ENCODE results near the gene BTAF1. TPM values are rescaled to one million over a fixed set of nuclear protein-coding genes. Genes with fewer than 3 reads are reported as not detected.

Gene BTAF1
- total and polyA plus RNA-seq, 10 of the 15 experiments (the other 5 are each of a cell fraction or from before 2014, with no cell fraction given) = 11.8 to 157 (median 55.5) TPM

GRCh38 chr10:92027141-92027540 lies 103.6 kb downstream of the BTAF1 start:
- peaks cover 13 to 31% of the 10 kb centered on the region in 2 experiments for H3K36me3 ChIP-seq (ENCODE audit: control insufficient read depth in 2 of 2, insufficient read depth in 2 of 2, low read length in 1 of 2)
- H3K4me2 ChIP-seq (ENCODE audit: control insufficient read depth, insufficient read depth) = no peak overlapping the region
- H3K4me1 ChIP-seq (ENCODE audit: control insufficient read depth, insufficient read depth, low read length) = no peaks in the 10 kb centered on the region
- H2AFZ ChIP-seq (ENCODE audit: control insufficient read depth, low read depth, low read length) = no peak overlapping the region
- RAD21 ChIA-PET (ENCODE audit: unreplicated experiment) = no interaction called here
- DNase-seq (ENCODE audit: low read depth, low spot score) (no peak), ATAC-seq (no peak), FAIRE-seq (no peak)
- H3K27ac ChIP-seq (ENCODE audit: control insufficient read depth, insufficient read depth) = no peak overlapping the region
- TF ChIP-seq MLLT1 (IDR thresholded peaks at IDR 0.05) (no peak), RB1 (IDR thresholded peaks at IDR 0.05; ENCODE audit: borderline replicate concordance) (no peak), HDGF (IDR thresholded peaks at IDR 0.05) (no peak), BCL11A (IDR thresholded peaks at IDR 0.05; ENCODE audit: low read depth, low read length) (no peak), GATAD2B (conservative IDR thresholded peaks at IDR 0.05; ENCODE audit: low read depth) (no peak), HSF1 (IDR thresholded peaks at IDR 0.05; ENCODE audit: low read depth, low read length) (no peak), YY1 (IDR thresholded peaks at IDR 0.05; ENCODE audit: low read depth, low read length) (no peak), NKRF (conservative IDR thresholded peaks at IDR 0.05) (no peak), RELA (IDR thresholded peaks at IDR 0.05; ENCODE audit: borderline replicate concordance, partially characterized antibody) (no peak), SUPT20H (IDR thresholded peaks at IDR 0.05; ENCODE audit: borderline replicate concordance, control insufficient read depth, low read depth, low read length) (no peak), BRCA1 (IDR thresholded peaks at IDR 0.05; ENCODE audit: low read depth, low read length) (no peak)
- POLR2A ChIA-PET = interaction anchor here (0.6 kb wide), 1 partner anchor 19 kb away, joined by 6 read pairs; no protein-coding TSS in a partner anchor
- no peaks in the 10 kb centered on the region for H3K9me3 ChIP-seq (replicated peaks; ENCODE audit: control insufficient read depth, insufficient read depth, low read length)
- H4K20me1 ChIP-seq (ENCODE audit: control insufficient read depth, insufficient read depth) = no peaks in the 10 kb centered on the region
- no peak overlapping the region for H3K4me3 ChIP-seq
- CTCF ChIA-PET = no interaction called here
- no peaks in the 10 kb centered on the region for H3K79me2 ChIP-seq (ENCODE audit: control insufficient read depth, insufficient read depth, low read length)
- intact Hi-C loops (cut with micrococcal nuclease; ENCODE audit: unreplicated experiment) = no loop called here
- 99% methylated on average over 4 of the region's 4 CpGs for WGBS (ENCODE audit: insufficient coverage, insufficient replicate concordance, low lambda C conversion rate, missing lambda C conversion rate)
- no TSS peak for BruUV-seq (replicated peaks)
- SMC1A ChIA-PET (ENCODE audit: uncharacterized antibody, unreplicated experiment) = interaction anchor here (1.0 to 1.1 kb wide), 3 partner anchors 18 to 52 kb away, joined by 3 read pairs; no protein-coding TSS in a partner anchor
- H3K9ac ChIP-seq (ENCODE audit: control insufficient read depth, insufficient read depth, low read length) = no peak overlapping the region
- in situ Hi-C loops (cut with MboI) = no loop called here
- H3K27me3 ChIP-seq (replicated peaks in 1 of 2; ENCODE audit: control insufficient read depth in 2 of 2, insufficient read depth in 2 of 2, low read length in 1 of 2) = no peaks in the 10 kb centered on the region

Measured in GM12878 (cell line).